ENCODE results near the gene PPHLN1.

Gene PPHLN1

GRCh38 chr12:42442311-42442759, 116.4 kb downstream of the PPHLN1 start:
- DNase-seq (ENCODE audit: low read depth in 2 of 2), result no peak

GRCh38 chr12:42442888-42443287, 116.9 kb downstream of the PPHLN1 start:
- DNase-seq (ENCODE audit: low read depth in 2 of 2), result no peak

- DNase-seq (ENCODE audit: low read depth in 2 of 2), result no peak
These were observed 118.4 kb downstream of the PPHLN1 start for GRCh38 chr12:42444192-42444943.

- DNase-seq (ENCODE audit: low read depth in 2 of 2), result no peak
These were observed 119.9 kb downstream of the PPHLN1 start for GRCh38 chr12:42445891-42446290.

GRCh38 chr12:42446761-42447160, 120.8 kb downstream of the PPHLN1 start:
- no peak for DNase-seq (ENCODE audit: low read depth in 2 of 2)

GRCh38 chr12:42447371-42447786, 121.4 kb downstream of the PPHLN1 start:
- no peak for DNase-seq (ENCODE audit: low read depth in 2 of 2)

- no peak for DNase-seq (ENCODE audit: low read depth in 2 of 2)
These were observed 122.9 kb downstream of the PPHLN1 start for GRCh38 chr12:42448841-42449240.

GRCh38 chr12:42450248-42450647, 124.3 kb downstream of the PPHLN1 start:
- DNase-seq (ENCODE audit: low read depth in 2 of 2), result no peak

GRCh38 chr12:42458575-42458974, 132.6 kb downstream of the PPHLN1 start:
- no peak for DNase-seq (ENCODE audit: low read depth in 2 of 2)

- DNase-seq (ENCODE audit: low read depth in 2 of 2), result no peak
These were observed 133.4 kb downstream of the PPHLN1 start for GRCh38 chr12:42459336-42459847.

GRCh38 chr12:42462486-42462885, 136.5 kb downstream of the PPHLN1 start:
- no peak for DNase-seq (ENCODE audit: low read depth in 2 of 2)

- no peak for DNase-seq (ENCODE audit: low read depth in 2 of 2)
These were observed 137.7 kb downstream of the PPHLN1 start for GRCh38 chr12:42463671-42464070.

GRCh38 chr12:42468341-42468821, 142.4 kb downstream of the PPHLN1 start:
- DNase-seq (ENCODE audit: low read depth in 2 of 2), result no peak

- DNase-seq (ENCODE audit: low read depth in 2 of 2), result no peak
These were observed 143.0 kb downstream of the PPHLN1 start for GRCh38 chr12:42468921-42469320.

GRCh38 chr12:42469355-42470175, 143.6 kb downstream of the PPHLN1 start:
- no peak for DNase-seq (ENCODE audit: low read depth in 2 of 2)

GRCh38 chr12:42472376-42472775, 146.4 kb downstream of the PPHLN1 start:
- DNase-seq (ENCODE audit: low read depth in 2 of 2), result no peak

- peak; percentile 40 to 51 for DNase-seq (ENCODE audit: low read depth in 2 of 2)
These were observed 147.2 kb downstream of the PPHLN1 start for GRCh38 chr12:42473130-42473529.

- DNase-seq (ENCODE audit: low read depth in 2 of 2), result no peak
These were observed 147.6 kb downstream of the PPHLN1 start for GRCh38 chr12:42473561-42473960.

GRCh38 chr12:42474391-42474790, 148.4 kb downstream of the PPHLN1 start:
- no peak for DNase-seq (ENCODE audit: low read depth in 2 of 2)

GRCh38 chr12:42475106-42475505, 149.1 kb downstream of the PPHLN1 start:
- DNase-seq (ENCODE audit: low read depth in 2 of 2), result no peak

- peak; percentile 24 to 30 for DNase-seq (ENCODE audit: low read depth in 2 of 2)
These were observed 152.0 kb downstream of the PPHLN1 start for GRCh38 chr12:42477941-42478340.

GRCh38 chr12:42481368-42481767, 155.4 kb downstream of the PPHLN1 start:
- DNase-seq (ENCODE audit: low read depth in 2 of 2), result no peak

Data from fibroblast of skin of left biceps (primary cell).